Esophagus muscularis mucosa (tissue), 4 donors: ENCODE results near the gene KIFAP3. TPM values are rescaled to one million over a fixed set of nuclear protein-coding genes. Genes with fewer than 3 reads are reported as not detected.

Experiments
- DNase-seq: peaks from one replicate; pipeline ENCODE4 v3.0.0-alpha.2; 2017; ENCODE audit errors: extremely low spot score
- H3K27ac ChIP-seq, 4 donors: fragments of 200-600 bp; sonication (generic); replicated peaks in 1 of 4; 1 replicate in 3 of 4; 2 replicates in 1 of 4; pipeline ENCODE4 v1.5.1; 2016 to 2019; ENCODE audit warnings: mild to moderate bottlenecking in 1 of 4
- H3K27me3 ChIP-seq, 4 donors: fragments of 200-600 bp; sonication (generic); one replicate each; pipeline versions ENCODE4 v1.5.1 to v1.6.0; 2016 to 2019
- H3K36me3 ChIP-seq, 4 donors: fragments of 200-600 bp; sonication (generic); one replicate each; pipeline ENCODE4 v1.5.1; 2016 to 2019
- H3K4me1 ChIP-seq, 4 donors: fragments of 200-600 bp; sonication (generic); one replicate each; pipeline ENCODE4 v1.5.1; 2016 to 2019
- H3K4me3 ChIP-seq, 4 donors: fragments of 200-600 bp; sonication (generic); 1 replicate in 2 of 4; 2 replicates in 2 of 4; pipeline ENCODE4 v1.5.1; 2016 to 2019; ENCODE audit warnings: mild to moderate bottlenecking in 4 of 4, moderate library complexity in 1 of 4
- H3K9me3 ChIP-seq, 4 donors: fragments of 200-600 bp; sonication (generic); 1 replicate in 3 of 4; 2 replicates in 1 of 4; pipeline ENCODE4 v1.5.1; 2016 to 2019
- CTCF ChIP-seq, 3 experiments: fragments of 200-600 bp in 2 of 3; fragments of 450-650 bp in 1 of 3; sonication (generic) in 2 of 3; IDR thresholded peaks; one replicate each; pipeline ENCODE4 v1.5.1; 2017 to 2019; ENCODE audit warnings: antibody characterized with exemption in 3 of 3, mild to moderate bottlenecking in 2 of 3, moderate library complexity in 1 of 3
- EP300 ChIP-seq: sonication (generic); formaldehyde crosslinking; IDR thresholded peaks from one replicate; pipeline ENCODE4 v1.6.1; 2017; ENCODE audit warnings: antibody characterized with exemption
- POLR2A ChIP-seq: fragments of 450-650 bp; IDR thresholded peaks from one replicate; pipeline ENCODE4 v1.6.1; 2017; ENCODE audit warnings: antibody characterized with exemption, moderate library complexity, mild to moderate bottlenecking, low read depth
- POLR2AphosphoS5 ChIP-seq, 2 donors: sonication (generic); formaldehyde crosslinking; IDR thresholded peaks; one replicate each; pipeline ENCODE4 v1.6.1; 2017; ENCODE audit warnings: antibody characterized with exemption in 2 of 2
- WGBS: methylation state at CpG from one replicate; pipeline ENCODE4 v1.1.5; 2018; 5-methylcytosine and 5-hydroxymethylcytosine counted together
- intact Hi-C: fragments of 100-400 bp; cut with DNase I; formaldehyde crosslinking; loops from one replicate; pipeline ENCODE4 v1.15.1; 2023
- total RNA-seq, 4 donors: library from RNA; depleted of rRNA; stranded (reverse); fragments of >200 nt; gene quantifications; one replicate each; pipeline versions ENCODE4 v1.1.0 to v1.2.1, GENCODE V29; 2016

The KIFAP3 gene
- total RNA-seq, 4 donors from 2014 or later, result 23.9 to 35.9 (median 30.0) TPM

DNA sequence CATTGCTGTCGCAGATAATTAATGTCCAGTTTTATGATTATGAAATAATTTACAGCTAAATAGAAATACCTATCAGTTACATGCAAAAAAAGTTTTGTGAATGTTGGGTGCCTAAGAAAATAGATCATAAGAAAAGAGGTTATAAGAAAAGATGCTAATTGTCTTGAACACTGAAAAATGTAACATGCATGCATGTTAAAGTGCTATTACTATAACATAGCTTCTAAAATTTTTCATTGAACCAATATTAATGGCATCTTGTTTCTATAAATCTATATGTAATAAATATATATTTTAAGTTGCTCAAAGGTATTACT lies 145.3 kb downstream of the KIFAP3 start:
- peaks cover 8 to 16% (median 14%) of the 10 kb centered on the region in 4 donors for H3K4me1 ChIP-seq
- H3K27ac ChIP-seq, result no peak overlapping the region
- no peaks in the 10 kb centered on the region for H3K27me3 ChIP-seq
- TF ChIP-seq EP300, result no peak
- no peak for TF ChIP-seq CTCF (IDR thresholded peaks at IDR 0.05)
- H3K9me3 ChIP-seq, result no peaks in the 10 kb centered on the region
- WGBS, result 37% methylated on average over 1 of the region's 1 CpG
- no peak overlapping the region for H3K4me3 ChIP-seq
- no peaks in the 10 kb centered on the region for H3K36me3 ChIP-seq
- DNase-seq, result no peak
- intact Hi-C loops, result loop anchor here (5.0 kb wide), 1 partner anchor 998 kb away; no protein-coding TSS in a partner anchor

GRCh38 chr1:169928438-169929209 lies 145.9 kb downstream of the KIFAP3 start:
- WGBS, result 38% methylated on average over 6 of the region's 6 CpGs
- Histone ChIP-seq H3K9me3 (no peaks in the 10 kb centered on the region), H3K27me3 (no peaks in the 10 kb centered on the region), H3K27ac (no peak overlapping the region), H3K4me3 (no peak overlapping the region), H3K36me3 (no peaks in the 10 kb centered on the region), H3K4me1 (peaks cover 8 to 13% (median 12%) of the 10 kb centered on the region in 4 donors)
- TF ChIP-seq POLR2AphosphoS5 (IDR thresholded peaks at IDR 0.05), result no peak
- TF ChIP-seq EP300, result no peak
- TF ChIP-seq CTCF (IDR thresholded peaks at IDR 0.05), result peak; percentile 57 to 71 (median 68)
- no peak for TF ChIP-seq POLR2A
- DNase-seq, result no peak
- intact Hi-C loops, result loop anchor here (5.0 kb wide), 1 partner anchor 999 kb away; no protein-coding TSS in a partner anchor

GRCh38 chr1:169925505-169926482 lies 148.7 kb downstream of the KIFAP3 start:
- Histone ChIP-seq H3K27ac (no peak overlapping the region), H3K9me3 (no peaks in the 10 kb centered on the region), H3K4me3 (no peak overlapping the region), H3K4me1 (peaks cover 0 to 8% (median 0%) of the 10 kb centered on the region in 4 donors), H3K36me3 (peaks cover 0 to 8% (median 3%) of the 10 kb centered on the region in 4 donors), H3K27me3 (no peaks in the 10 kb centered on the region)
- intact Hi-C loops, result loop anchor here (5.0 kb wide), 1 partner anchor 1002 kb away; no protein-coding TSS in a partner anchor
- TF ChIP-seq CTCF (IDR thresholded peaks at IDR 0.05) (no peak), POLR2A (no peak), POLR2AphosphoS5 (IDR thresholded peaks at IDR 0.05) (no peak), EP300 (no peak)
- DNase-seq, result no peak
- WGBS, result 71% methylated on average over 3 of the region's 3 CpGs

DNA sequence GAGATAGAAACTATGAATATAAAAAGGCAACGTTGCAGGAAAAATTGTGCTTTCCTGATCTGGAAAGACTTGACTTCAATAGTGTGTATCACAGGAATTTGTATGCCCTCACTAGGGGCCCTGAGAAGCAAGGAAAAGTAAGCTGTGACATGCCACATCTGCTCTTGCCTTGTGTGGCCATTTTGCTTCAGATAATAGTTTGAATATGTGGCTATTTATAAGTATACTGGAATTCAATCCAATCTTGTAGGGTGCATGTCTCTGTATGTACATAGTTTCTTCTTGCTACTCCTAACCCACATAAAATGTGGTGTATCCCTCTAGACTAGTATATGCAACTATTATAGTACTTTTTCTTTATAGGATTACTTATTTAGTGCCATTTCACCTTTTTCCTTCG lies 149.7 kb downstream of the KIFAP3 start:
- Histone ChIP-seq H3K27me3 (no peaks in the 10 kb centered on the region), H3K4me1 (peaks cover 0 to 8% (median 0%) of the 10 kb centered on the region in 4 donors), H3K36me3 (peaks cover 1 to 18% (median 8%) of the 10 kb centered on the region in 4 donors), H3K4me3 (no peak overlapping the region), H3K27ac (no peak overlapping the region), H3K9me3 (no peaks in the 10 kb centered on the region)
- no peak for DNase-seq
- intact Hi-C loops, result loop anchor here (5.0 kb wide), 1 partner anchor 1002 kb away; no protein-coding TSS in a partner anchor
- no peak for TF ChIP-seq EP300
- no peak for TF ChIP-seq POLR2A
- TF ChIP-seq POLR2AphosphoS5 (IDR thresholded peaks at IDR 0.05), result no peak
- no peak for TF ChIP-seq CTCF (IDR thresholded peaks at IDR 0.05)
- 70% methylated on average over 2 of the region's 2 CpGs for WGBS
